Fibroblast of lung (primary cell): Measurements from ENCODE around the gene SLC39A7.

ENCODE experiments used
- EZH2 ChIP-seq: IDR thresholded peaks from 2 replicates; pipeline ENCODE4 v1.5.1; 2012; ENCODE audit warnings: low read length, control low read depth, mild to moderate bottlenecking; ENCODE audit errors: missing control alignments
- TF ChIP-seq, protein P1 (sequence below), 2 donors: IDR thresholded peaks in 1 of 2; conservative IDR thresholded peaks in 1 of 2; 1 replicate in 1 of 2; 2 replicates in 1 of 2; pipeline ENCODE4 v1.5.1; 2011 to 2012; ENCODE audit warnings: low read length in 2 of 2, control low read depth in 1 of 2, inconsistent platforms in 1 of 2, low read depth in 1 of 2, mild to moderate bottlenecking in 1 of 2

DNA sequence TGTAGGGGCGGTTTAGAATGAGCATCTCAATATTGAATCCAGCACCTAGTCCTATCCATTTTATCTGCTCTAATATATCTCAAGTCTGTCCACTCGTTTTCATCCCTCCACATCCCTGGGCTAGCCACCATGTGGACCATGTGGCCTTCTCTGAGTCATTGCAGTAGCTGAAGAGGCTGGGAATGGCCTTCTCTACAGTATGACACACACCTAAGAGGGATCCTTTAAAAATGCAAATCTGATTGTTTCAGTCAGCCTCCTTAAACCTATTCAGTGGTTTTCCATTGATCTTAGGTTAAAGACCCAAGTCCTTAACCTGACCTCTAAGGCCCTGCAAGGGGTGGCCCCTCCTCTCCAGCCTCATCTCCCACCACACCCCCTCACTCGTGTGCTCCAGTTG, 17.0 kb downstream of the SLC39A7 start:
- TF ChIP-seq, protein P1, sequence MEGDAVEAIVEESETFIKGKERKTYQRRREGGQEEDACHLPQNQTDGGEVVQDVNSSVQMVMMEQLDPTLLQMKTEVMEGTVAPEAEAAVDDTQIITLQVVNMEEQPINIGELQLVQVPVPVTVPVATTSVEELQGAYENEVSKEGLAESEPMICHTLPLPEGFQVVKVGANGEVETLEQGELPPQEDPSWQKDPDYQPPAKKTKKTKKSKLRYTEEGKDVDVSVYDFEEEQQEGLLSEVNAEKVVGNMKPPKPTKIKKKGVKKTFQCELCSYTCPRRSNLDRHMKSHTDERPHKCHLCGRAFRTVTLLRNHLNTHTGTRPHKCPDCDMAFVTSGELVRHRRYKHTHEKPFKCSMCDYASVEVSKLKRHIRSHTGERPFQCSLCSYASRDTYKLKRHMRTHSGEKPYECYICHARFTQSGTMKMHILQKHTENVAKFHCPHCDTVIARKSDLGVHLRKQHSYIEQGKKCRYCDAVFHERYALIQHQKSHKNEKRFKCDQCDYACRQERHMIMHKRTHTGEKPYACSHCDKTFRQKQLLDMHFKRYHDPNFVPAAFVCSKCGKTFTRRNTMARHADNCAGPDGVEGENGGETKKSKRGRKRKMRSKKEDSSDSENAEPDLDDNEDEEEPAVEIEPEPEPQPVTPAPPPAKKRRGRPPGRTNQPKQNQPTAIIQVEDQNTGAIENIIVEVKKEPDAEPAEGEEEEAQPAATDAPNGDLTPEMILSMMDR (conservative IDR thresholded peaks at IDR 0.05 in 1 of 2, IDR thresholded peaks at IDR 0.05 in 1 of 2; ENCODE audit: low read depth in 1 of 2, low read length in 2 of 2), result no peak
- no peak for TF ChIP-seq EZH2
